Neural cell (in vitro differentiated cells): Measurements from ENCODE around the gene TMEM132E.

ENCODE experiments used
- CTCF ChIP-seq: fragments of 450-650 bp; IDR thresholded peaks from 2 replicates; pipeline ENCODE4 v1.5.1; 2014; ENCODE audit warnings: antibody characterized with exemption, mild to moderate bottlenecking, moderate library complexity; ENCODE audit not compliant: poor library complexity, severe bottlenecking
- EP300 ChIP-seq: fragments of 450-650 bp; conservative IDR thresholded peaks from 2 replicates; pipeline ENCODE4 v1.6.1; 2014; ENCODE audit warnings: antibody characterized with exemption, mild to moderate bottlenecking, moderate library complexity; ENCODE audit not compliant: poor library complexity, severe bottlenecking
- POLR2AphosphoS5 ChIP-seq: IDR thresholded peaks from 2 replicates; pipeline ENCODE4 v1.6.1; 2012
- RAD21 ChIP-seq: fragments of 450-650 bp; conservative IDR thresholded peaks from 2 replicates; pipeline ENCODE4 v1.6.1; 2014; ENCODE audit warnings: antibody characterized with exemption, mild to moderate bottlenecking, moderate library complexity
- REST ChIP-seq: IDR thresholded peaks from 2 replicates; pipeline ENCODE4 v1.6.1; 2012; ENCODE audit warnings: borderline replicate concordance
- SMC3 ChIP-seq: fragments of 450-650 bp; conservative IDR thresholded peaks from 2 replicates; pipeline ENCODE4 v1.6.1; 2014; ENCODE audit warnings: antibody characterized with exemption, mild to moderate bottlenecking, moderate library complexity; ENCODE audit not compliant: poor library complexity
- TAF1 ChIP-seq: IDR thresholded peaks from 2 replicates; pipeline ENCODE4 v1.6.1; 2012; ENCODE audit warnings: low read depth

- TF ChIP-seq POLR2AphosphoS5 (no peak), CTCF (no peak), REST (no peak), RAD21 (no peak), TAF1 (no peak), EP300 (no peak), SMC3 (no peak)
Observed at GRCh38 chr17:34578016-34578415, 1.4 kb upstream of the TMEM132E start.
